ENCODE measurements around the gene CENPX.

DNA sequence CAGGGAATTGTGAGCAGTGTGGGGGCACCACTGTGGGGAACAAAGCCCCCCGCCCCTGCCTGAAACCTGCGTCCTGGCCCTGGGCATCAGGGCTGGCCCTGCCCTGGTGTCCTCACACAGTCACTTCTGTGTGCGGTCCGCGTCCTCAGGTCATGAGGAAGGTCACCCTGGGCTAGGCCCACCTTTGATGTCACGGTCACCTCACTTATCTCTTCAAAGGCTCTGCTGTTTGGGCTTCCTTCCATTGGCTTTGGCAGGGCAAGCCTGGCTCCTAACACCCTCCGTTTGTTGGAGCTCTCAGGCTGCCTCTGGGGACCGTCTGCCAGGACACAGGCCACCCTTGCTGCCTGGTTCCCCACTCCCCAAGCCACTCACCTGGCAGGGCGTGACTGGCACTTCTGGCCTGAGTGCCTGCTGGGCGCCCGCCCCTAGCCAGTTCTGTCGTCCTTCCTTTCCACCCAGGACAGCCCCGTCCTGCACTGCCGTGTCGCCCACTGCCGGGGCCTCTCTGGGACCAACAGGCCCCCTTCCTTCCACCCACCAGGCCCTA, 8.8 kb downstream of the CENPX start:
- TF ChIP-seq, protein P1, sequence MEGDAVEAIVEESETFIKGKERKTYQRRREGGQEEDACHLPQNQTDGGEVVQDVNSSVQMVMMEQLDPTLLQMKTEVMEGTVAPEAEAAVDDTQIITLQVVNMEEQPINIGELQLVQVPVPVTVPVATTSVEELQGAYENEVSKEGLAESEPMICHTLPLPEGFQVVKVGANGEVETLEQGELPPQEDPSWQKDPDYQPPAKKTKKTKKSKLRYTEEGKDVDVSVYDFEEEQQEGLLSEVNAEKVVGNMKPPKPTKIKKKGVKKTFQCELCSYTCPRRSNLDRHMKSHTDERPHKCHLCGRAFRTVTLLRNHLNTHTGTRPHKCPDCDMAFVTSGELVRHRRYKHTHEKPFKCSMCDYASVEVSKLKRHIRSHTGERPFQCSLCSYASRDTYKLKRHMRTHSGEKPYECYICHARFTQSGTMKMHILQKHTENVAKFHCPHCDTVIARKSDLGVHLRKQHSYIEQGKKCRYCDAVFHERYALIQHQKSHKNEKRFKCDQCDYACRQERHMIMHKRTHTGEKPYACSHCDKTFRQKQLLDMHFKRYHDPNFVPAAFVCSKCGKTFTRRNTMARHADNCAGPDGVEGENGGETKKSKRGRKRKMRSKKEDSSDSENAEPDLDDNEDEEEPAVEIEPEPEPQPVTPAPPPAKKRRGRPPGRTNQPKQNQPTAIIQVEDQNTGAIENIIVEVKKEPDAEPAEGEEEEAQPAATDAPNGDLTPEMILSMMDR (IDR thresholded peaks at IDR 0.05), result no peak
- TF ChIP-seq POLR2AphosphoS5 (IDR thresholded peaks at IDR 0.05; ENCODE audit: low read depth, low read length) (no peak), SIN3A (IDR thresholded peaks at IDR 0.05; ENCODE audit: borderline replicate concordance, insufficient read depth, low read depth, low read length) (no peak), TCF7L2 (IDR thresholded peaks at IDR 0.05; ENCODE audit: low read depth, low read length) (0 out of 2 replicates have a peak, but pooled peaks have one; percentile 19)
- TF ChIP-seq, protein P2, sequence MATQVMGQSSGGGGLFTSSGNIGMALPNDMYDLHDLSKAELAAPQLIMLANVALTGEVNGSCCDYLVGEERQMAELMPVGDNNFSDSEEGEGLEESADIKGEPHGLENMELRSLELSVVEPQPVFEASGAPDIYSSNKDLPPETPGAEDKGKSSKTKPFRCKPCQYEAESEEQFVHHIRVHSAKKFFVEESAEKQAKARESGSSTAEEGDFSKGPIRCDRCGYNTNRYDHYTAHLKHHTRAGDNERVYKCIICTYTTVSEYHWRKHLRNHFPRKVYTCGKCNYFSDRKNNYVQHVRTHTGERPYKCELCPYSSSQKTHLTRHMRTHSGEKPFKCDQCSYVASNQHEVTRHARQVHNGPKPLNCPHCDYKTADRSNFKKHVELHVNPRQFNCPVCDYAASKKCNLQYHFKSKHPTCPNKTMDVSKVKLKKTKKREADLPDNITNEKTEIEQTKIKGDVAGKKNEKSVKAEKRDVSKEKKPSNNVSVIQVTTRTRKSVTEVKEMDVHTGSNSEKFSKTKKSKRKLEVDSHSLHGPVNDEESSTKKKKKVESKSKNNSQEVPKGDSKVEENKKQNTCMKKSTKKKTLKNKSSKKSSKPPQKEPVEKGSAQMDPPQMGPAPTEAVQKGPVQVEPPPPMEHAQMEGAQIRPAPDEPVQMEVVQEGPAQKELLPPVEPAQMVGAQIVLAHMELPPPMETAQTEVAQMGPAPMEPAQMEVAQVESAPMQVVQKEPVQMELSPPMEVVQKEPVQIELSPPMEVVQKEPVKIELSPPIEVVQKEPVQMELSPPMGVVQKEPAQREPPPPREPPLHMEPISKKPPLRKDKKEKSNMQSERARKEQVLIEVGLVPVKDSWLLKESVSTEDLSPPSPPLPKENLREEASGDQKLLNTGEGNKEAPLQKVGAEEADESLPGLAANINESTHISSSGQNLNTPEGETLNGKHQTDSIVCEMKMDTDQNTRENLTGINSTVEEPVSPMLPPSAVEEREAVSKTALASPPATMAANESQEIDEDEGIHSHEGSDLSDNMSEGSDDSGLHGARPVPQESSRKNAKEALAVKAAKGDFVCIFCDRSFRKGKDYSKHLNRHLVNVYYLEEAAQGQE (IDR thresholded peaks at IDR 0.05; ENCODE audit: insufficient read depth in 1 of 2, low read depth in 2 of 2, low read length in 1 of 2), result no peak
